Spleen (tissue), 11 donors: ENCODE data around the gene RPL27. TPM values are rescaled to one million over a fixed set of nuclear protein-coding genes. Genes with fewer than 3 reads are reported as not detected.

Experiments used
- DNase-seq: peaks from one replicate; pipeline ENCODE4 v3.0.0-alpha.2; 2020
- H3K27ac ChIP-seq, 8 donors: fragments of 200-600 bp; sonication (generic) in 7 of 8; 1 replicate in 4 of 8; 2 replicates in 4 of 8; pipeline versions ENCODE4 v1.5.0 to v1.8.0; 2016 to 2021; ENCODE audit warnings: inconsistent platforms in 4 of 8, mild to moderate bottlenecking in 4 of 8, moderate library complexity in 1 of 8
- H3K27me3 ChIP-seq, 7 donors: fragments of 200-600 bp; sonication (generic) in 6 of 7; replicated peaks in 1 of 7; 1 replicate in 4 of 7; 2 replicates in 3 of 7; pipeline versions ENCODE4 v1.5.0 to v1.8.0; 2016 to 2021; ENCODE audit warnings: inconsistent platforms in 3 of 7, mild to moderate bottlenecking in 1 of 7
- H3K36me3 ChIP-seq, 6 donors: fragments of 200-600 bp; sonication (generic) in 5 of 6; 1 replicate in 4 of 6; 2 replicates in 2 of 6; pipeline versions ENCODE4 v1.5.0 to v1.8.0; 2016 to 2021; ENCODE audit warnings: inconsistent platforms in 2 of 6
- H3K4me1 ChIP-seq, 6 donors: fragments of 200-600 bp; sonication (generic) in 5 of 6; 1 replicate in 3 of 6; 2 replicates in 3 of 6; pipeline versions ENCODE4 v1.5.0 to v1.8.0; 2016 to 2021; ENCODE audit warnings: inconsistent platforms in 3 of 6
- H3K4me3 ChIP-seq, 8 donors: fragments of 200-600 bp; sonication (generic) in 7 of 8; 1 replicate in 4 of 8; 2 replicates in 4 of 8; pipeline versions ENCODE4 v1.5.0 to v1.8.0; 2016 to 2021; ENCODE audit warnings: inconsistent platforms in 4 of 8, mild to moderate bottlenecking in 4 of 8, moderate library complexity in 2 of 8
- H3K9me3 ChIP-seq, 8 donors: fragments of 200-600 bp; sonication (generic) in 7 of 8; 1 replicate in 4 of 8; 2 replicates in 4 of 8; pipeline versions ENCODE4 v1.5.0 to v1.8.0; 2016 to 2021; ENCODE audit warnings: inconsistent platforms in 4 of 8
- POLR2A ChIP-seq, 3 donors: fragments of 450-650 bp; IDR thresholded peaks; one replicate each; pipeline ENCODE4 v1.5.1; 2017; ENCODE audit warnings: antibody characterized with exemption in 3 of 3, mild to moderate bottlenecking in 1 of 3
- POLR2AphosphoS5 ChIP-seq, 3 donors: sonication (generic); formaldehyde crosslinking; IDR thresholded peaks; one replicate each; pipeline ENCODE4 v1.5.1; 2017; ENCODE audit warnings: antibody characterized with exemption in 3 of 3
- WGBS, 5 donors: extraction: QIAGEN DNeasy Blood & Tissue Kit in 3 of 5; methylation state at CpG; one replicate each; pipeline versions ENCODE4 v1.1.5 to v1.1.7; 2013 to 2018; 5-methylcytosine and 5-hydroxymethylcytosine counted together
- intact Hi-C: fragments of 100-400 bp; cut with DNase I; formaldehyde crosslinking; loops from one replicate; pipeline ENCODE4 v1.15.0; 2023; ENCODE audit warnings: low total_unique reads
- polyA plus RNA-seq, 3 donors: library from polyadenylated mRNA; stranded (reverse); fragments of 200-250 nt; gene quantifications; one replicate each; pipeline ENCODE4 v1.2.1, GENCODE V29; 2013
- total RNA-seq, 7 donors: library from RNA; depleted of rRNA in 3 of 7; stranded (reverse); fragments of >200 nt in 3 of 7; fragmentation: NEBNext Ultra II Directional in 4 of 7; extraction: Animal tissue kit (Norgen Biotek cat#: 25700) in 4 of 7; gene quantifications; one replicate each; pipeline versions ENCODE4 v1.1.0 to v1.2.1, GENCODE V29; 2016 to 2021
- TF ChIP-seq, protein P1 (sequence below), 11 experiments: fragments of 200-600 bp in 7 of 11; fragments of 450-650 bp in 4 of 11; sonication (generic) in 4 of 11; IDR thresholded peaks in 8 of 11; conservative IDR thresholded peaks in 3 of 11; 1 replicate in 7 of 11; 2 replicates in 4 of 11; pipeline versions ENCODE4 v1.4.0 to v1.8.0; 2016 to 2021; ENCODE audit warnings: antibody characterized with exemption in 11 of 11, inconsistent platforms in 4 of 11, mild to moderate bottlenecking in 1 of 11
- donor health status: healthy with polysubstance abuse.
- donor health status: DM: no; HTN: no; CAD: no; lungs with moderate emphysema.
- donor health status: DM: no; HTN: no; CAD: no.
- donor health status: Bipolar disorder and iron deficiency.
- donor health status: healthy.
- donor health status: DM: no; HTN: no; CAD: no.
- donor health status: DM: yes; HTN: yes; CAD: no.

The RPL27 gene
- total and polyA plus RNA-seq, 10 donors: 702 to 6,357 (median 1,017) TPM

DNA sequence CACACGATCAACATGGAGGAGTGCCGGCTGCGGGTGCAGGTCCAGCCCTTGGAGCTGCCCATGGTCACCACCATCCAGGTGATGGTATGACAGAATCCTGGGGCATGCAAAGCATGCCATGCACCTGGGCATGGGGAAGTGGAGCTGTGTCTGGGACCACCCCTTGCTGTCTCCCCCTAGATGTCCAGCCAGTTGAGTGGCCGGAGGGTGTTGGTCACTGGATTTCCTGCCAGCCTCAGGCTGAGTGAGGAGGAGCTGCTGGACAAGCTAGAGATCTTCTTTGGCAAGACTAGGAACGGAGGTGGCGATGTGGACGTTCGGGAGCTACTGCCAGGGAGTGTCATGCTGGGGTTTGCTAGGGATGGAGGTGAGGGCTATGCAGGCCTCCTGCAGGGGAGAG, 15.1 kb downstream of the RPL27 start:
- WGBS, 5 donors: 89 to 100% (median 92%) methylated on average over 1 to 8 of the region's 8 CpGs
- no peaks in the 10 kb centered on the region for H3K27me3 ChIP-seq
- no peaks in the 10 kb centered on the region for H3K9me3 ChIP-seq
- H3K4me1 ChIP-seq: peaks cover 22 to 93% (median 63%) of the 10 kb centered on the region in 6 donors
- H3K27ac ChIP-seq: peak overlapping the region in 2 of 8 donors; percentile 72 to 75
- TF ChIP-seq POLR2AphosphoS5 (IDR thresholded peaks at IDR 0.05): no peak
- peaks cover 0 to 85% (median 31%) of the 10 kb centered on the region in 6 donors for H3K36me3 ChIP-seq
- H3K4me3 ChIP-seq: no peak overlapping the region
- intact Hi-C loops: no loop called here
- DNase-seq: no peak

DNA sequence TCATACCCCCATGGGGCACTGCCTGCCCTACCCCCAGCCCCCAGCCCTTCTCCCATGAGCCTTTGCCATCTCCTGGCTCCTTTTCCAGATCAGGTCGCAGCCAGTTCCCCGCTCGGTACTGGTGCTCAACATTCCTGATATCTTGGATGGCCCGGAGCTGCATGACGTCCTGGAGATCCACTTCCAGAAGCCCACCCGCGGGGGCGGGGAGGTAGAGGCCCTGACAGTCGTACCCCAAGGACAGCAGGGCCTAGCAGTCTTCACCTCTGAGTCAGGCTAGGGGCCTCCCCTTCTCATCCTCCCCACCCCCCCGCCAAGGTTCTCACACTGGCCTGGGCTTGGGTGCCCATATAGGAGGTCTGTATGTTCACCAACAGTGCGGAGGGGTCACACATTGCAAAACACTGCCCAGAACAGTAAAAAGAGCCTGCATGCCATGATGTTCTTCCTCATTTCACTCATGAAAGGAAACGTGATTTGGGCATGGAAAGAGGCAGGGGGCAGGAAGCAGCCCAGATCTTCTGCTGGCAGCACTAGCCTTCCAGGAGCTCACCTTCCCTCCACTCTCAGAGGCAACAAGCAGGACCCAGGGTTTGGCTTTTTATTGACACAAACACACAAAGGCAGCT, 15.9 kb downstream of the RPL27 start:
- Histone ChIP-seq H3K4me1 (peaks cover 18 to 93% (median 64%) of the 10 kb centered on the region in 6 donors), H3K36me3 (peaks cover 0 to 87% (median 31%) of the 10 kb centered on the region in 6 donors), H3K4me3 (no peak overlapping the region), H3K9me3 (no peaks in the 10 kb centered on the region), H3K27me3 (no peaks in the 10 kb centered on the region), H3K27ac (peak overlapping the region in 5 of 8 donors; percentile 59 to 75 (median 72))
- DNase-seq: no peak
- 70 to 83% (median 82%) methylated on average over 8 to 12 of the region's 12 CpGs for WGBS, 5 donors
- TF ChIP-seq POLR2AphosphoS5 (IDR thresholded peaks at IDR 0.05): peak in 1 of 3 donors; percentile 9
- no peak for TF ChIP-seq POLR2A (IDR thresholded peaks at IDR 0.05)
- intact Hi-C loops: no loop called here

DNA sequence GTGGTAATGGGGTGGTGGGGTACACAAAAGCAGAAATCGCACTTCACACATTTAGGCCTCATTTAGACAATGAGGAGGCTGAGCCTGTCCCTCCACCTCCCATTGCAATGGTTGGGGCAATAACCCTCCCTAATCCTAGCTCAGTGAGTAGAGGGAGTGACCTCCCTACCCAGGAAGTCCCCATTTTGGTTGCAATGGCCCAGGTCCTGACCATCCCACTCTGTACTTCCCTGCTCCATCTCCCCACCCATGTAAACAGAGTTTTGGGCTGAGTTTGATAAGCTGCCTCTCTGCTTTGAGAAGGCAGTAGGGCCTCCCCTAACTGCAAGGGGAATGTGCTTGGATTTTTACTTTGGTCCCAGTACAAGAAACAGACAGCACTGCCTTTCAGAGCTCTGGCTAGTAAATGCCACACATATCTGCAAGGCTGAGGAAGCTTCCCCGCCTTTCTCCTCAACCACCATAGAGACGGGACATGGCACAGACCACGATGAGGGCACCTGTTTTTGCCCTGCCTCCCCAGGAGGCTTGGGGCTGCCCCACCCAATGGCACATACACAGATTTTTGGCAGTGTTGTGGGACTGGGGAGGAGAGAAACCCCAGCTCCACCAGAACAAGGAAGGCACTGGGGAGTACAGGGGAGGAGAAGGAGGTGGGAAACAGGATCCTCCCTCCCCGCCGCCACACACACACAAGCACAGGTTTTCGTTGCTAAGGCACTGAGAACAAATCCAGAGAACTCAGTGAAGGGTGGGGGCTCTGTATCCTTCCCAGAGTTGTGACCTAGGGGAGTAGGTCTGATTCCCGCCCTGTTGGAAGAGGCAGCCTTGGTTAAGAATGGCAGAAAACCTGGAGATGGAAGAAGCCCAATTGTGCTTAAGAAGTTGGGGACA, 16.7 kb downstream of the RPL27 start:
- Histone ChIP-seq H3K36me3 (peaks cover 0 to 81% (median 31%) of the 10 kb centered on the region in 6 donors), H3K27ac (peak overlapping the region; percentile 13 to 75 (median 60)), H3K4me3 (no peak overlapping the region), H3K27me3 (no peaks in the 10 kb centered on the region), H3K9me3 (no peaks in the 10 kb centered on the region), H3K4me1 (peaks cover 23 to 96% (median 68%) of the 10 kb centered on the region in 6 donors)
- WGBS, 5 donors: 60 to 71% (median 69%) methylated on average over 8 of the region's 8 CpGs
- TF ChIP-seq POLR2A (IDR thresholded peaks at IDR 0.05) (no peak), POLR2AphosphoS5 (IDR thresholded peaks at IDR 0.05) (no peak)
- TF ChIP-seq, protein P1, sequence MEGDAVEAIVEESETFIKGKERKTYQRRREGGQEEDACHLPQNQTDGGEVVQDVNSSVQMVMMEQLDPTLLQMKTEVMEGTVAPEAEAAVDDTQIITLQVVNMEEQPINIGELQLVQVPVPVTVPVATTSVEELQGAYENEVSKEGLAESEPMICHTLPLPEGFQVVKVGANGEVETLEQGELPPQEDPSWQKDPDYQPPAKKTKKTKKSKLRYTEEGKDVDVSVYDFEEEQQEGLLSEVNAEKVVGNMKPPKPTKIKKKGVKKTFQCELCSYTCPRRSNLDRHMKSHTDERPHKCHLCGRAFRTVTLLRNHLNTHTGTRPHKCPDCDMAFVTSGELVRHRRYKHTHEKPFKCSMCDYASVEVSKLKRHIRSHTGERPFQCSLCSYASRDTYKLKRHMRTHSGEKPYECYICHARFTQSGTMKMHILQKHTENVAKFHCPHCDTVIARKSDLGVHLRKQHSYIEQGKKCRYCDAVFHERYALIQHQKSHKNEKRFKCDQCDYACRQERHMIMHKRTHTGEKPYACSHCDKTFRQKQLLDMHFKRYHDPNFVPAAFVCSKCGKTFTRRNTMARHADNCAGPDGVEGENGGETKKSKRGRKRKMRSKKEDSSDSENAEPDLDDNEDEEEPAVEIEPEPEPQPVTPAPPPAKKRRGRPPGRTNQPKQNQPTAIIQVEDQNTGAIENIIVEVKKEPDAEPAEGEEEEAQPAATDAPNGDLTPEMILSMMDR (IDR thresholded peaks at IDR 0.05 in 8 of 11, conservative IDR thresholded peaks at IDR 0.05 in 3 of 11): no peak
- DNase-seq: no peak
- intact Hi-C loops: no loop called here

DNA sequence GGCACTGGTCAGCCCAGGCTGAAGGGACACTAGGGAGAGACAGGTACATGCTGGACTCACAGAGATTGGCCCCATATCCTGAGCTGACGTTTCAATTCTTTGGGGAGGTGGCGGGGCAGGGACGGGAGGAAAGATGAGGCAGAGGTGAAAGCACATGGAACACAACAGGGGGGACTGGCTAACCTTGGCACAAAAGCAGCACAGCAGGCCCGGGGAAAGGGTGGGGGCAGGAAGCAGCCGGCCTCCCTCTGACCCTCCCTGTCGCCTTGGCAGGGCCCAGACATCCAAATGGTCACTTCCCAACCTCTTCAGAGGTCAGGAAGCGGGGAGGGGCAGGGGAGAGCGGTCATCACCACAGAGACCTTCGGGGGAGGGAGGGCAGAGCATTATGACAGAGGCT, 17.4 kb downstream of the RPL27 start:
- Histone ChIP-seq H3K4me1 (peaks cover 27 to 96% (median 69%) of the 10 kb centered on the region in 6 donors), H3K27me3 (no peaks in the 10 kb centered on the region), H3K9me3 (no peaks in the 10 kb centered on the region), H3K27ac (peak overlapping the region; percentile 13 to 75 (median 60)), H3K36me3 (peaks cover 0 to 77% (median 31%) of the 10 kb centered on the region in 6 donors), H3K4me3 (no peak overlapping the region)
- WGBS, 5 donors: 39 to 74% (median 54%) methylated on average over 8 to 9 of the region's 9 CpGs
- intact Hi-C loops: no loop called here
- DNase-seq: peak; percentile 85
- TF ChIP-seq POLR2A (IDR thresholded peaks at IDR 0.05) (no peak), POLR2AphosphoS5 (IDR thresholded peaks at IDR 0.05) (peak; percentile 87 to 90 (median 90))
- TF ChIP-seq, protein P1 (IDR thresholded peaks at IDR 0.05 in 8 of 11, conservative IDR thresholded peaks at IDR 0.05 in 3 of 11): no peak
